NCI-H146 treated with DMSO at 0.1 percent for 48 hours (cell line): ENCODE measurements around the gene SLC1A2.

Experiments used
- DNase-seq: peaks from one replicate; lab custom pipeline; 2025; ENCODE audit not compliant: unreplicated experiment; lab: John Stamatoyannopoulos, UW

Gene SLC1A2

DNA sequence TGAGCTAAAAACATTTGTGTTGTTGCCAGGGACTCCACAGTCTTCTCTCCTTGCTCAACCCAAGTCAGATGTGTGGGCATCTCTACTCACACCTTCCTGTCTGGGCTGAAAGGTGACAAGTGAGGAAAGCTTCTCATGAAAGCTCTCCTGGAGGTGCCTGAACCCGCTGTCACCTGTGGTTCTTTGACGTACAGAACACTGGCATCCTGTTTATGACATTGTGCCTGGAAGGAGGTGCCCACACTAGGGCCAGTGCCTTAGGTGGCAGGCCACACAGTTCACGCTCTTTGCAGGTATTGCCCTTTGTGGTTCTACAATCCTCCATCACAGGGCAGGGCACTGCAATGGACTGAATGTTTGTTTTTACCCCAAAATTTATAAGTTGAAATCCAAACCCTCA lies 171.9 kb downstream of the SLC1A2 start:
- no peak for DNase-seq

DNA sequence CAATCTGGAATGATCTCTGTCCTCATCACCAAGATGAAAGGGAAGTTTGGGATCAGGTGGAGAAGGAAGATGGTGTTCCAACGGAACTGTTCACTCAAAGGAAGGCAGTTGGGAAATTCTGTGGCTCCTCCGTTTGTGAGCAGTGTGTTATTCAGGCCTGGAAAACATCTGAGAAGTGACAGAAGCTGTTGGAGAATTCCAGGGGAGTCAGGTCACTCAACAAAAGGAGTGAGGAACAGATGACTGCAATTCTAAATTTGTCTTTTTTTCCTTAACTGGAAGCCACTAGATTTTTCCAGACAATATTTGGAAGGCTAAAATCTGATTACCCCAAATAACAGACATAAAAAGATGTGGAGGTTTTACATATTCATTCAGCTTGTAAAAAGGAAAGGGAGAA lies 172.6 kb downstream of the SLC1A2 start:
- no peak for DNase-seq

- no peak for DNase-seq
Measured at GRCh38 chr11:35245786-35246185, 173.6 kb downstream of the SLC1A2 start.

GRCh38 chr11:35245056-35245455 lies 174.3 kb downstream of the SLC1A2 start:
- no peak for DNase-seq

- DNase-seq = no peak
Measured at GRCh38 chr11:35243774-35244173, 175.6 kb downstream of the SLC1A2 start.

DNA sequence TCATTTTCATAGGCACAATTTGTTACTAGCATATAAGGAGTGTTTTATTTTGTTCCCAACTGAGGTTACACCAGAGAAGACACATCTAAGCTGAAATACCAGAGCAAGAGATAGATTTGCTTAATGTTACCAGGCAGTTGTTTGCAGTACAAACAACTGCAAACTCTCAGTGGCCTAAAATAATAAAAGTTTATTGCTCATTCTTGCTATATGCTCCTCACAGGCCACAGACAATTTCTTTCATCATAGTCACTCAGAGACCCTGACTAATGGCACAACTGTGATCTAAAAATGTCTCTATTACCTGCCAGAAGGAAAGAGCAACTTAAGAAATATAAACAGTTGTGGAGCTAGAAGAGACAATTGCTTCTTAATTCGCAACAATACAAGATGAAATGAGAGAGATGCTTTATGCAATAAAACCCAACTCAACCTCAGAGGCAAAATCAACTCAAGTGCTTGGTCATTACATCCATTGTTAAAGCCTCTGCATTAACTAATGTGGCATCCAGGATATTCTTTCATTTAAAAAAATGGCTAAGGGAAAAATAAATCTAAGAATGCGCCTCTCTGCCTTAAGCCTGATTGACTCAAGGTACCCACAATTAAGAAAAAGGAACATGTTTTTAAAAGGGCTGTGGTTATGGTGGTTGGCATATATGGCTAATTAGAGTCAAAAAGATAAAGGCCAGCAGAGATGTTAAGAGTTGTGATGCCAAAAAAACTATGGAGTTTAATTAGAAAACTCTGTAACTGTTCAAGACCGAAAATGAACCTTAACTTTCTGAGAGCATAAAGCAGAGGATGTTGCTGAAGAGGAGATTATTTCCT lies 176.7 kb downstream of the SLC1A2 start:
- DNase-seq = no peak

DNA sequence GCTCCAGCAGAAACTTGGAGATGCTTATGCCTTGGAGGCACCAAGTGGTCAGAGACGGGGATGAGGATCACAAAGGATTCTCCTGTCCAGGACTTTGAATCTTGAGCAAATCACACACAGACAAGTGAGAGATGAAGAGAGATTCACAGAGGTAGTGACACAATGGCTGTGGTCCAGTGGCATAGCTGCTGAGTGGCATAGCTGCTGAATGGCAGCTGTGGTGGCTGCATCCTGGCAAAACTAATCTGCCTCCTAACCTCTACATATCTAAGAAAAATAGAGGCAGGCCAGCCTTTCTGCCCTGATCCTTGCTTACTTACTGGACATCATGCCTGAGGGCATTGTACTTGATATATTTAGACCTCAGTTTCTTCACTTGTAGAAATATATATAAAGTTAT lies 177.8 kb downstream of the SLC1A2 start:
- DNase-seq = no peak

GRCh38 chr11:35241083-35241482 lies 178.3 kb downstream of the SLC1A2 start:
- no peak for DNase-seq

DNA sequence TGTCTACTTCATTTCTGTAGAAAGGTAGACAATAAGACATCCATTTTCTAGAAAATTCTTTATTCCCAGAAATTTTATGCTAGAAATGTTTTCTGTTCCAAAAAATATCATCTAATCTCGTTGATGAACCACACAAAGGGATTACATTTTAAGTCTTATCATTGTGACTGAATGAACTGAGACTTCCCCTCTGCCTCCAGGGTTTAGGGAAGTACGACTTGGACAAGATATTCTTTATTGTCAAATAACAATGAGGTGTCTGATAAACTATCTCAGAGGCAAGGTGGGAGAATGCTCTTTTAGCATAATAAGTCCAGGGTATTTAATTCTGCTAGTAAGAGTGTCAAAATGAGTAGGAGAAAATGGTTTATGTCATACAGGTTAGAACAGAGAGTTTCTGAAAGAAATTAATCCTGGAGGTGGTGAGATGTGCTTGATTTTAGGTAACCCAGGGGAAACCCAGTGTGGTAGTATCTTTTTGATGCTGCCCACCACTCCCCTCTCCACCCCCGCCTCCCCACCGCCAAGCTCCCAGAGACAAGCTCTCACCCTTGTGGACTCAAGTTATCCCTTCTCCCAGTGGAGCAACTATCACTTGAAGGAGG lies 179.8 kb downstream of the SLC1A2 start:
- DNase-seq = no peak

- no peak for DNase-seq
Measured at GRCh38 chr11:35238882-35239281, 180.5 kb downstream of the SLC1A2 start.

- peak; percentile 31 for DNase-seq
Measured at GRCh38 chr11:35237860-35238715, 181.3 kb downstream of the SLC1A2 start.

GRCh38 chr11:35237351-35237750 lies 182.0 kb downstream of the SLC1A2 start:
- DNase-seq = no peak

GRCh38 chr11:35236667-35237003 lies 182.7 kb downstream of the SLC1A2 start:
- no peak for DNase-seq

DNA sequence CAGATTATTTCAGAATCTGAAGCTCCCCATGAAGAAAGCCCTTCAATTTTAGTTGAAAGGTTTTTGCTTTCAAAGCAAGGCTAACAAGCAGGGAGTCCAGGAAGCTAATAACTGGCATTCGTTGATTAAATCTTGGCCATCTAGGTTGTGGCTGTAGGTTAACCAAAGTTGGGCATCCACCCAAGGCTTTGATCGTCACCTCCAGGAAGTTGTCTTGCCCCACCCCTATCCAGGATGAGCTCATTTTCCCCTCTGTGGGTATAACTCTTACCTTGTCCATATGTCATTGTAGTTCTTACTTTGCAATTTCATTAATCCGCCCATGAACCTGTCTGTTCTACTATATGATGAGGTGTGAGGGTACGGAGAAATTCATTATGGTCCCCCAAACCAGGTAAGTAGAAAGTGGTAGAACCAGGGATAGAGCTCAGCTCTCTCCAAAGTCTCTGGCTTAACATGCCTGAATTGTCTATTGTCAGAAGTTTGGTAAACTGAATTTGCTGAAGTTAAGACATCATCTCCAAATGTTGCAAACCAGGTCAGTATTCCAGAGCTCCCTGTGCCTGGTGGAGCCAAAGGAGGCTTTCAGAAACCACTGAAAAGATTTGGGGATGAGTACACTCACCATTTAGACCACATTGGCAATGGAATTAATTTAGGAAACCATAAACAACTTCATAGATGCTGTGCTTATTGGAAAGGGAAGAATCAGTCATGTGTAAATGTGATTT lies 183.3 kb downstream of the SLC1A2 start:
- no peak for DNase-seq

DNA sequence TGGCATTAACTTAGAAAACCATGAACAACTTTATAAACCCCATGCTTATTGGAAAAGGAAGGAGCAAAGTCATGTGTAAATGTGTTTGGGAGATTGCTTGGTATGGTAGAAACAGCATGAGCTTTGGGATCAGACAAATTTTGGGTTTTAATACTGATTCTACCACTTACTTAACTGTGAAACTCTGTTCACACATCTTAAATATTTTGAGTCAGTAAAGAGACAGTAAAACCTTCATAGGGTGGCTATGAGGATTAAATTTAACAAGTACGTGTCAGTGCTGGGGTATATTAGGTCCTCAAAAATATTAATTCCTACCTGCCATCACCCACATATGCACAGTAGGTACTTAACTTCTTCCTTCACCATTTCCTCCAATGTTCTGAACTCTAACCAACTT lies 183.9 kb downstream of the SLC1A2 start:
- no peak for DNase-seq

DNA sequence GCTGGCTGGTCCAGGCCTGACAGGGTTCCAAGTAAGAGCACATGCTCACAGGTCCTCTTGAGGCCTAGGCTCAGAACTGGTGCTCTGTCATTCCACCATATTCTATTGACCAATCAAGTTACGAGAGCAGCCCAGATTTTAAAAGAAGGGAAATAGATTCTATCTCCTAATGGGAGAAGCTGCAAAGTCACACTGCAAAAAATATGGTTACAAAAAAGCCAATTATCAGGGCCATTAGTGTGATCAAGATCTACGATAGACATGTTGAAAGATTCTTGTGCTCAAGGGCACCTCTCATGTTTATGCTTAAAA lies 184.2 kb downstream of the SLC1A2 start:
- no peak for DNase-seq

DNA sequence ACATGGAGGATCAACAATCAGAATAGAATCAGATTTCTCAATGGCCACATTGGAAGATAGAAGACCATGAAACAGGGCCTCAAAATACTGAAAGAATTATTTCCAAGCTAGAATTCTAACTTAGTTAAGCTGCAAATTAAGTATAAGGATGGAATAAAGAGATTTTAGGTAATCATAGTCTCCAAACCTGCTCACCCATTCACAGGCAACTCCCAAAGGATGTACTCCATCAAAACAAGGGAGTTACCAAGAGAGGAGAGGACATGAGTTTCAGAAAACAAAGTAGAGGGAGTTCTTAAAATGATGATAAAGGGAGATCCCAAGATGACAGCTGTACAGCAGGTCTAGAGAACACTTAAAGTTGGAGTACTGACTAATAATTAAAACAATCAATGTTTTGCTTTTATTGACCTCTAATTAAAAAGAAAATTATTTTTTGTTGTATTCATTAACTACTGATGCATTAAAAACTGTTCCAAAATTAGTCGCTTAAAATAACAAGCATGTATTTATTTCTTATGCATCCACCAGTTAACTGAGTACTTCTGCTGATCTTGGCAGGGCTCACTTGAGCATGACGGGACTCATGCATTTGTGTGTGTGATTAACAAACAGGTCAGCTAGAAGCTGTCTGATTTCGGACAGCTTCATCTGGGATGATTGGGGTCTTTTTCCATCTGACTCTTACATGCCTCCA lies 184.8 kb downstream of the SLC1A2 start:
- no peak for DNase-seq

GRCh38 chr11:35233518-35233917 lies 185.8 kb downstream of the SLC1A2 start:
- no peak for DNase-seq

- DNase-seq = no peak
Measured at GRCh38 chr11:35232891-35233330, 186.4 kb downstream of the SLC1A2 start.

- no peak for DNase-seq
Measured at GRCh38 chr11:35231076-35231860, 188.1 kb downstream of the SLC1A2 start.
